T47D (cell line): ENCODE results near the gene PDE8A.

Experiments
- DNase-seq, 2 experiments: peaks; one replicate each; pipeline versions ENCODE4 v3.0.0 to v3.0.0-alpha.2; 2011 to 2012; ENCODE audit warnings: low read depth in 1 of 2, low spot score in 1 of 2
- JUND ChIP-seq: IDR thresholded peaks from 2 replicates; pipeline ENCODE4 v1.6.1; 2012; ENCODE audit warnings: low read depth
- in situ Hi-C: cut with HindIII; loops from 2 replicates; pipeline ENCODE4 v1.10.0; 2016; ENCODE audit warnings: low sequenced_read_pairs, low pct_unique_long_range_greater_than_20kb

PDE8A gene

DNA sequence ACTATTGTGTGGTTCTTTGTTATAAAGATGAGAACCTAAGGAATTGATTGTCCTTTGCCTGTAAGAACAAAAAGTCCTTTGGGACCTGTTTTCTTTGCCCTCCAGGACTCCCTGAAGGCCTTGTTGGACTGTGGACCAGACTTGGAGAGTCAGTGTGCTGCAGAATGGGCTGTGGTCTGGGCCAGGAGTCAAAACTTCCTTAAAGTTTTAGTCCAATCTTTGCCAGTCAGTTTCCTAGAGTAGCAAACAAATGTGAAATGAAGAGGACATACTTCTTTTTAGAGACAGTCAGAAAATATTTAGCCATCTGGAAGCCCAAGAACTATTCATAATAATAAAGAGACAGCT is 45.4 kb downstream of the PDE8A start:
- DNase-seq: no peak
- TF ChIP-seq JUND: no peak
- in situ Hi-C loops: no loop called here

DNA sequence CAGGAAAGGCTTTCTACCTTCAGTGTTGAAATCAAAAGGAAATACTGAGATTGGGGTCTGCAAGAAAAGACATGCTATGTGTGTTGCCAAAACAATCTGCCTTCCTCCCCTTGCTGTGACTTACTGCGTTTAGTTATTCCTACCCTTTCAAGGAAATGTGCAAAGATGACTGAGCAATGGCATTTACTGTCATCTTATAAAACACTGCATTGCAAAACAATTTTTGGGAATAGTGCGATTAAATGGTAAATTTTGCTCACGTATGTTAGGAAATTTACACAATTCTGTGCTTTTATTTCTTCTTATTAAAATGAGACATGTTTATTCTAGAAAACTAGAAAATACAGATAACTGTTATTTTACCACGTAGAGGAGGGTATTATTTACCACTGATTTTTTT is 45.8 kb downstream of the PDE8A start:
- no peak for DNase-seq
- no peak for TF ChIP-seq JUND
- in situ Hi-C loops: no loop called here

DNA sequence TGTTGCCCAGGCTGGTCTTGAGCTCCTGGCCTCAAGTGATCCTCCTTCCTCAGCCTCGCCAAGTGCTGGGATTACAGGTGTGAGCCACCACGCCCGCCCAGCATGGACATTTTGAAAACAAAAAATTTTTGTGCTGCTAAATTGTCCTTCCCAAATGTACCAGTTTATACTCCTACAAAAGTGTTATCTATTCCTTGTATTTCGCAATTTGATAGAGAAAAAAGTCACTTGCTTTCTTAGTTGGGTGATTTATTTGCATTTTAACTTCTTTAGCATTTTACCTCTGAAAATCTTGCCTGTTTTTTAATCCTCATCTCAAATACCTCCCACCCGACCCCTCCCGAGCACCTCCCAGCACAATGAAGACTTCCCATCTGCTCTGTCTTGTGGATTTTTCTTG is 46.8 kb downstream of the PDE8A start:
- TF ChIP-seq JUND: no peak
- in situ Hi-C loops: no loop called here
- DNase-seq: no peak

DNA sequence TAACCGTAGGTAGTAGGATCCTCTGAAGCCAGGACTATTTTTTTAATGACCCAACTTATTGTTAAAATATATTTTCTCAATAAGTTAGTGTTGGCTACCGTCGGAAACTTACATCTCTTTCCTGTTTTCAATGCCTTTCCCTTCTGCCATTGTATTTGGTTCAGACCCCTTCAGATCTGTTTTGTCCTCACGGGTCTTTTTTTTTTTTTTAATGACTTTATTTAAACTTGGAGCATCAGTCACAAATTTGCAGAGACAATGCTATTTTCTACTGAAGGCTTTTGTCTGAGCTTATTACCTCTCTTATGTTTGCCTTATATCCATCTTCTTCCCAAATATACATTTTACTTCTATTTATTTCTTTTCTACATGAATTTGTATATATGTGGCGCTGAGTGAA is 47.6 kb downstream of the PDE8A start:
- TF ChIP-seq JUND: no peak
- DNase-seq: no peak
- in situ Hi-C loops: no loop called here

DNA sequence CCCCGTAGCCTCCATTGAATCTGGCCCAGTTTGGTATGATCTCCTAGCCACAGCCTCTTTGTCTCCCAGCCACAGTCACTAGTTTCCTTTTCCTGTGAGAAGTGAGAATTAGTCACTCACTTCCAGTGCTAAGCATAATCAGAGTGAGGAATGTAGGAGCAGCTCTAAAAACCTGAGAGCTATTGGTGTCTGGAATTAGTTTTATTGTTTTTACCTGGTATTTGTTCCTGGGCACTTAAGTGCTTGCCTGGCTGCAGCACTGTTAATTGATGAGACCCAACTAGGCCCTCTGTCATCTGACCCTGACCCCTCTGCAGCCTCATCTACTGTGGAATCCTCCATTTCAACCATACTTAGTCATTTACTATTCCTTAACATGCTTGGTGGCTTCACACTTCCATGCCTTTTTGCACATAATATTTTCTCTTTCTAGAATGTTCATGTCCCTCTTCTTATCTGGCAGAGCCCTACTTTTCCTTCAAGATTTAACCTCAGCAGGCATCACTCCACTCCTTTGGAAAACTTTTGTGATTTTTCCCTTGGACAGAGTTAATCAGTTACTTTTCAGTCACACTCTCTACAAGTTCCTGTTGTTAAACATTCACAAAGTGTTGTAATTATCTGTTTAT is 48.8 kb downstream of the PDE8A start:
- in situ Hi-C loops: no loop called here
- DNase-seq: no peak
- TF ChIP-seq JUND: no peak

DNA sequence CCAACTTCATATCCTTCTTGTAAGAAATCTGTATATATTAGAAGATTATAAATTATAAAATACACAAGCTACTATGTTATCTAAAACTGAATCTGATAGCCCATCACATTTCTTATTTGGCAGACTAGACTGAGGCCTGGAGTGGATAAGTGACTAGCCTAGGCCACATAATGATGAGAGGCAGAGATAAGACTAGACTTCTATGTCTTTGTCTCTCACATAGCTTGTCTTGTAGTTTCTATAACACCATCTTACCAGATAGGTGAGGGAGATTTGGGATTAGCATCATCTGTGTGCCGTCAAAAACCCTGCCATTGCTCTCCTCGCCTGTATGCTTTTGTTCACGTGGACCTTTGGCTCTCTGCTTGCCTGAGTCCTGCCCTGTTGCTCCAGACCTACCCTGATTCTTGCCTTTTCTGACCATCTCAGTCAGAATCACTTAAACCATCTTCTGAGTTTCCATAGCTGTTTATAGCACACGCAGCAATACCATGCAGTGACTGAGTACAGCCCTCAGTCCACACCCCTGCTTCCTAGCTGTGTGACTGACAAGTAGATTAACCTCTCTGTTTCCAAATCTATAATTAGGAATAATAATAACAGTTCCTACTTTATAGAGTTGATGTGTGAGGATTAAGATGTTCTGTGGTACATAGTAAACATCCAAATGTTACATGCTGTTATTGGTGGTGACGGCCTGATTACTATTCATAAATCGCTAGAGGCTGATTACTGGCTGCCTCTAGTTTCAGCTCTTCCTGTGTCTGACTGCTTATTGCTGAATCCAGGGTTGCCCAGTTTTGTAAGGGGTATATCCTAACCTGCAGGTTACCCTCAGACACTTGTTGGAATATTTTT is 49.7 kb downstream of the PDE8A start:
- TF ChIP-seq JUND: no peak
- in situ Hi-C loops: no loop called here
- DNase-seq: no peak

DNA sequence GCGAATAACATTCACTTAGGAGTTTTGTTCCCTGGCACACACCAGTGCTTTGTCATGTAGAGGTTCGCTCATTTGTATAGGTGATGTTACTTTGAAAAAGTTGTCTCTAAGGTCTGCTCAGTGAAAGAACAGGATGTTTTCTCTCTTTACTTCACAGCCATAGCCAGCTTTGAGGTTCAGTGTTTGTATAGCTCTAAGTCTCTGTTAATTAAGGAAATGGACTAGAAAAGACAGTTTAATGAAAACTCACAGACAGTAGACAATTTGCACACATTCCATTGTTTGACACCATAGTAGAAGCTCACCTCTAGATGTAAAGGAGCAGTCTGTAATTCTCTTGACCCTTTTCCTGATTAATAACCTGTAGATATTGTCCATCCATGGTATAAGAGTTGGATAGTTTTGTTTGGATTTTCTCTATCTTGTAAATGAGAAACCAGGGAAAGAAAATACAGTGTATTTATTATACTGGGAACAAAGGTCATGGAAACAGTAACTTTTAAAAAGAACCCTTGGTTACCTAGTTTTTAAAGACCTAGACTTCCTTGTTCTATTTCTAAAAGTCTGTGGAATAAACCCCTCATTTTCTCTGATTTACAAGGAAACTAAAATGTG is 50.4 kb downstream of the PDE8A start:
- no peak for TF ChIP-seq JUND
- in situ Hi-C loops: no loop called here
- DNase-seq: no peak

DNA sequence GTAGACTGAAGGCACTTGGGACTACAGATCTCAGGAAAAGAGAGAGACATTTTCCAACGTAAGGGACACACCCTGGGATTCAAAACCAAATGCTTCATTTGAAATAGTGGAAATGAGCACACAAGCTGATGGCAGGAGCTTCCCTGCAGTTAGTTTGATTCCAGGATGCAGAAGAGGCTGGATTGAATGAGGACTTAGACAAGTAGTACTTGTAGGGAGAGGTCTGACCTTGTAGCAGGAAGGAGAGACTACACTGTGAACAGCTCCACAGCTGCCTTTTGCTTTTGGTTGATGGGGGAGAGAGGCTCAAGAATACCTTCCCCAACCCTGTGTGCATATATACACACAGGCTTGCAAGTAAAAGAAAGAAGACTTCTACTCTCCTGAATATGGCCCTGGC is 51.5 kb downstream of the PDE8A start:
- in situ Hi-C loops: no loop called here
- no peak for DNase-seq
- TF ChIP-seq JUND: no peak

DNA sequence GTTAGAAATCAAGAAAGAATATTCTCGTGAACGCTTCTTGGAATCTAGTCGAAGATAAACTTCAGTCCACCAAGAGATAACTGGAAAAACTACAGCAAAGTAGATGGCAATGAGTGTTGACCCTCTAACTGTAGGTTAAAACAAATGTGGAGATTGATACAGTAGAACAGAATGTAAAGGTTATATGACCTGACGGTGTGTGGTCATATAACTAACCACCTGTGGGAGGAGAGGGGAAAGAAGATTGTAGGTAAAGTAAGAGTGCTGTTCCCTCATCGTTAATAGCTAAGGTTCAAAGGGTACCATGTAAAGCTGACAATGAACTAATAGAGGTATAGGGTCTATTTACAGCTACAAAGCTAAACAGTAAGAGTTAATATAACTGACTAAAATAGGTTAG is 52.6 kb downstream of the PDE8A start:
- no peak for DNase-seq
- no peak for TF ChIP-seq JUND
- in situ Hi-C loops: no loop called here

DNA sequence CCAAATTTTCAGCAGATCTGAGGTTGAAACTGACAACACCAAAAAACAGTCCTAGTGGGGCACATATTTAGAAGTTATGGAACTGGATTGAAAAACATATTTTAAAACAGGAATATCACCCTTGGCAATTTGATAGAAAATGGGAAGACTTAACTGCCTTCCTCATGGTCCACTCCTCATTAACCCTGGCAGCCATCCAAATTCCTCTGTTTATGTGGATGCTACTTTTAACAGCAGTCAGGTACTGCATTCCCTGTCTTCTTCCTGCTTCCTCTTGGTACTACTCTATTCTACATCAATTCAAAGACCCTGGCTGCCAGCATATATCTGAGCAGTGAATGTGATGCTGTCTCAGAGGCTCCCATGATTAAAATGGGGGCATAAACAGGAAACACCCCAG is 54.3 kb downstream of the PDE8A start:
- in situ Hi-C loops: no loop called here
- DNase-seq: peak in 1 of 2 experiments; percentile 23
- no peak for TF ChIP-seq JUND

DNA sequence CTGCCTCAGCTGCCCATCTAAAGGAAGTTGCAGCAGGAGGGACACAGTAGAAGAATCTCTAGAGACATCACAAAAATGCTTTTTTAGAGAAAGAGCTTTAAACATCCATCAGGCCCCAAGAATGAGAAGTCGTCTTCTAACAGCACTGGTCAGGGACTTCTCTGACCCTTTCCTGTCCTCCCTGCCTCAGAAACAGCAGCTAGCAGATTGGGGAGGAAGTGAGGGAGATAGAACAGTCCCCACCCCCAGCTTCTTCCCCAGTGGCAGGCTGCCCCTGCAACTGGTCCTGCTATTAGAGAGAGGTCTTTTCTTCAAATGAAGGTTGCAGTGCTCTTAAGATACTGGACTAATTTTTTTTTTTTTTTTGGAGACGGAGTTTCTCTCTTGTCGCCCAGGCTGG is 55.1 kb downstream of the PDE8A start:
- TF ChIP-seq JUND: no peak
- in situ Hi-C loops: no loop called here
- DNase-seq: no peak

DNA sequence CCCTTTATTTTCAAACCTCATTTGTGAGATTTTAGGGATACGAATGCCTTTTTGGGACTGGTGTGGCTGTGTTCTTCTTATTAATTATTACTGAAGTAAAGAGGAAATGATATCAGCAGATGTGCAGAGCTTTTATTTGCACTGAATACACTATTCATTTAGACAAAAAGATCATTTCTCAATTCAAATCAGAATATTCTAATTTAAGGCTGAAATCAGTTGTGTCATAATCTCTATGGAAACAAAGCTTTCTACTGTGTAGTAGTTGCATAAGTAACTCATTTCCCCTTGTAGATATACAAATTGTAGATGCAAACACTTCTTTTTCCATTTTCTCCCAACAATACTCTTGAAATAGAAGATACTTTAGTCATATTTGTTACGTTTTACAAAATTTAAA is 56.0 kb downstream of the PDE8A start:
- no peak for TF ChIP-seq JUND
- in situ Hi-C loops: no loop called here
- no peak for DNase-seq

DNA sequence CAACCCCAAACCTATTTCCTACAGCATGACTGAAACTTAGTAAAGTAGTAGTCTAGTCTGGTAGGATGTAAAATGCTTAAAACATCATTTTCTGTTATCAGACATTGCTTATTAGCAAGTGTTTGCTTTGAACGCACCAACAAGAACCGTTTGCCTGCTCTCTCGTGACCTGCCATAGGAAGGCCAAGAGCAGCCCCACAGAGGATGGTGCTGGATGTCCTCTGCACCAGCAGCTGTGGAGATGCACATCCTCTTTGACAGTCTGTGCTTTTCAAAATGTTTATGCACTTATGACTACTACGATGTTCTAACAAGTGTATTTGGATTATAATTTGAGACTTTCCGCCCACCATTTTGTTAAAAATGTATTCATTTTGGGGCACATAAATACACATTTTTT is 59.6 kb downstream of the PDE8A start:
- TF ChIP-seq JUND: no peak
- DNase-seq: no peak
- in situ Hi-C loops: no loop called here
